GM19043 (cell line): ENCODE measurements around the gene OR1D5.
"Not testable (repeated sequence)": the region's sequence is repeated elsewhere in the genome, so short reads cannot be mapped to it uniquely, and the experiment has no call there.

Experiments used
- ATAC-seq: cut with Tn5 transposase; IDR thresholded peaks from one replicate; pipeline ENCODE4 v1.9.1; 2021; ENCODE audit warnings: low read depth; ENCODE audit not compliant: unreplicated experiment

Gene OR1D5

GRCh38 chr17:3063507-3063906 lies at the start of gene OR1D5:
OR1D5 (minus strand) TSS chr17:3063607; CDS start chr17:3063607, 0 bp downstream.
- ATAC-seq, result not testable (repeated sequence)

- ATAC-seq, result no peak
Measured at GRCh38 chr17:3104322-3104721, 40.9 kb upstream of the OR1D5 start, which contains the start of gene OR1D2. OR1D2 (minus strand) TSS chr17:3104422; CDS start chr17:3092996, 11,426 bp downstream.

GRCh38 chr17:3073850-3074249 lies 10.4 kb upstream of the OR1D5 start:
- ATAC-seq, result not testable (repeated sequence)

GRCh38 chr17:3065192-3065591 lies 1.8 kb upstream of the OR1D5 start:
- ATAC-seq, result not testable (repeated sequence)

GRCh38 chr17:3062824-3063377 lies 506 bp downstream of the OR1D5 start:
- not testable (repeated sequence) for ATAC-seq

- not testable (repeated sequence) for ATAC-seq
Measured at GRCh38 chr17:3054868-3055267, 8.5 kb downstream of the OR1D5 start.

GRCh38 chr17:3049705-3050295 lies 13.6 kb downstream of the OR1D5 start:
- ATAC-seq, result no peak

- peak; percentile 96 for ATAC-seq
Measured at GRCh38 chr17:3048727-3049471, 14.5 kb downstream of the OR1D5 start.

GRCh38 chr17:3046753-3047152 lies 16.7 kb downstream of the OR1D5 start:
- no peak for ATAC-seq

- ATAC-seq, result no peak
Measured at GRCh38 chr17:3043737-3044365, 19.6 kb downstream of the OR1D5 start.

- ATAC-seq, result no peak
Measured at GRCh38 chr17:3040882-3041281, 22.5 kb downstream of the OR1D5 start.

- ATAC-seq, result no peak
Measured at GRCh38 chr17:3039736-3040135, 23.7 kb downstream of the OR1D5 start.

- ATAC-seq, result no peak
Measured at GRCh38 chr17:3038941-3039340, 24.5 kb downstream of the OR1D5 start.

GRCh38 chr17:3037259-3037658 lies 26.1 kb downstream of the OR1D5 start:
- ATAC-seq, result no peak

- no peak for ATAC-seq
Measured at GRCh38 chr17:3036800-3037199, 26.6 kb downstream of the OR1D5 start.

GRCh38 chr17:3035968-3036280 lies 27.5 kb downstream of the OR1D5 start:
- no peak for ATAC-seq

GRCh38 chr17:3035256-3035967 lies 28.0 kb downstream of the OR1D5 start:
- no peak for ATAC-seq

GRCh38 chr17:3034578-3034920 lies 28.9 kb downstream of the OR1D5 start:
- ATAC-seq, result no peak

- ATAC-seq, result no peak
Measured at GRCh38 chr17:3033741-3034577, 29.4 kb downstream of the OR1D5 start.

- ATAC-seq, result no peak
Measured at GRCh38 chr17:3033248-3033640, 30.2 kb downstream of the OR1D5 start.
